Naive thymus-derived CD8-positive, alpha-beta T cell (primary cell): ENCODE results near the gene FDX1. TPM values are rescaled to one million over a fixed set of nuclear protein-coding genes. Genes with fewer than 3 reads are reported as not detected.

Experiments
- ATAC-seq, 2 donors: fragments of 150-1000 bp; cut with Tn5 transposase in 1 of 2; sonication (Bioruptor Pico), chemical (Tn5 transposase) in 1 of 2; 1 replicate in 1 of 2; 2 replicates in 1 of 2; pipeline ENCODE4 v1.10.0; 2021; ENCODE audit warnings: mild to moderate bottlenecking in 2 of 2, moderate library complexity in 2 of 2
- POLR2A ChIA-PET: fragments of 350-600 bp; sonication (Branson Sonifier 250); formaldehyde crosslinking; loops from one replicate; lab custom pipeline; 2021; ENCODE audit warnings: antibody characterized with exemption; lab: Charles Lee
- DNase-seq, 10 donors: peaks; one replicate each; pipeline versions ENCODE4 v3.0.0 to v3.0.0-alpha.2; 2020 to 2022
- H3K27ac Mint-ChIP-seq, 10 donors: one replicate each; pipeline ENCODE4 v1.8.0; 2020 to 2022; ENCODE audit warnings: mild to moderate bottlenecking in 10 of 10, mixed read lengths in 10 of 10, moderate library complexity in 4 of 10, inconsistent platforms in 1 of 10
- H3K27me3 Mint-ChIP-seq, 5 donors: one replicate each; pipeline ENCODE4 v1.8.0; 2021 to 2022; ENCODE audit warnings: mixed read lengths in 5 of 5
- H3K36me3 Mint-ChIP-seq, 3 donors: one replicate each; pipeline ENCODE4 v1.8.0; 2020 to 2022; ENCODE audit warnings: mixed read lengths in 3 of 3, mild to moderate bottlenecking in 2 of 3, inconsistent platforms in 1 of 3
- H3K4me1 Mint-ChIP-seq, 4 donors: one replicate each; pipeline ENCODE4 v1.8.0; 2021 to 2022; ENCODE audit warnings: mixed read lengths in 4 of 4
- H3K4me3 Mint-ChIP-seq, 10 donors: one replicate each; pipeline ENCODE4 v1.8.0; 2020 to 2022; ENCODE audit warnings: mild to moderate bottlenecking in 10 of 10, mixed read lengths in 10 of 10, moderate library complexity in 6 of 10, inconsistent platforms in 1 of 10
- H3K9me3 Mint-ChIP-seq, 9 donors: one replicate each; pipeline ENCODE4 v1.8.0; 2020 to 2022; ENCODE audit warnings: mixed read lengths in 9 of 9, mild to moderate bottlenecking in 3 of 9, inconsistent platforms in 1 of 9, moderate library complexity in 1 of 9
- polyA plus RNA-seq, 3 donors: library from polyadenylated mRNA; unstranded; fragments of 300-500 nt; fragmentation: Illumina TruSeq; gene quantifications; one replicate each; pipeline ENCODE4 v1.2.3, GENCODE V29; 2021
- total RNA-seq, 8 experiments: library from RNA in 2 of 8; stranded (reverse) in 2 of 8; gene quantifications; one replicate each; pipeline ENCODE4 v1.2.3 and lab custom pipeline; 2021 to 2026

The FDX1 gene
- total and polyA plus RNA-seq, 5 experiments from 2014 or later = 11.0 to 18.2 (median 15.8) TPM

DNA sequence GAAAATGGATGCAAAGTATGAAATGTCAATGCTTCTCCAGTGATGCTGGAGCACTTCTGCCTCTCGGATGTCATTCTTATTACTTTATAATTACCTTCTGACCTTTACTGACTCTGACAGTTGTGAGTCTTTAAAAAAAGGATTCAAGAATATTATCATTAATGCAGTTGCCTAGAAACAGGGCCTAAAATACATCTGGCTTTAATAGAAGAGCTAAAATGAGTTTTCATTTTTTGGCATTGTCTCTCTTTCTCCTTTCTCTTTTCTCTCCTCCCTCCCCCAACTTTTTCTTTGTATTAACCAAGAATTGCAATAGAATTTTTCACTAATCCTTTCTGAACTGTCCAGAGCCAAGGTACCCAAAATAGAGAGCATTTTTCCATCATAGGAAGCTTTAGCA is 45.9 kb downstream of the FDX1 start:
- no peaks in the 10 kb centered on the region for H3K27me3 Mint-ChIP-seq
- peak overlapping the region in 1 of 10 donors; percentile 7 for H3K27ac Mint-ChIP-seq
- DNase-seq (no peak), ATAC-seq (no peak)
- H3K9me3 Mint-ChIP-seq = no peaks in the 10 kb centered on the region
- no peak overlapping the region for H3K4me3 Mint-ChIP-seq
- POLR2A ChIA-PET = no interaction called here
- H3K36me3 Mint-ChIP-seq = peaks cover 0 to 3% (median 0%) of the 10 kb centered on the region in 3 donors
- peaks cover 0 to 6% (median 4%) of the 10 kb centered on the region in 4 donors for H3K4me1 Mint-ChIP-seq

DNA sequence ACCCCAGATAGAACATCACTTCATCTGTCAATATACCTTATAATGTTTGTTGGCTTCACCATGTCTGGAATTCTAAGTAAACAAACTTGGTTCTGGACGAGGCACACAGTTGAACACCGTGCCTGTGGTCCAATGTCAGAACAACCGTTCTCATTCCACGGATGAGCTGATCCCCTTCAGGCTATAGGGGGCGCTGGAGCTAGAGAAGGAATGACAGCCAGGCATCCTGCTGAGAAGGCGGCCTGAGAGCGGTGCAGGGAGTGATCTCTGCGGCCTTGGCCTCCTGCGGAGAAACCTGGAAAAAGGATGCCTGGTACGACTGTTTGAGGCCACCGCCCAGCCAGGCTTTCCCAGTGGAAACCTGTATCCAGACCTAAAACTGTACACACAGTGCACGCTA is 48.7 kb downstream of the FDX1 start:
- ATAC-seq (no peak), DNase-seq (no peak)
- H3K27ac Mint-ChIP-seq = no peak overlapping the region
- peaks cover 0 to 5% (median 3%) of the 10 kb centered on the region in 4 donors for H3K4me1 Mint-ChIP-seq
- no peaks in the 10 kb centered on the region for H3K27me3 Mint-ChIP-seq
- POLR2A ChIA-PET = no interaction called here
- no peaks in the 10 kb centered on the region for H3K9me3 Mint-ChIP-seq
- peaks cover 0 to 3% (median 0%) of the 10 kb centered on the region in 3 donors for H3K36me3 Mint-ChIP-seq
- no peak overlapping the region for H3K4me3 Mint-ChIP-seq

DNA sequence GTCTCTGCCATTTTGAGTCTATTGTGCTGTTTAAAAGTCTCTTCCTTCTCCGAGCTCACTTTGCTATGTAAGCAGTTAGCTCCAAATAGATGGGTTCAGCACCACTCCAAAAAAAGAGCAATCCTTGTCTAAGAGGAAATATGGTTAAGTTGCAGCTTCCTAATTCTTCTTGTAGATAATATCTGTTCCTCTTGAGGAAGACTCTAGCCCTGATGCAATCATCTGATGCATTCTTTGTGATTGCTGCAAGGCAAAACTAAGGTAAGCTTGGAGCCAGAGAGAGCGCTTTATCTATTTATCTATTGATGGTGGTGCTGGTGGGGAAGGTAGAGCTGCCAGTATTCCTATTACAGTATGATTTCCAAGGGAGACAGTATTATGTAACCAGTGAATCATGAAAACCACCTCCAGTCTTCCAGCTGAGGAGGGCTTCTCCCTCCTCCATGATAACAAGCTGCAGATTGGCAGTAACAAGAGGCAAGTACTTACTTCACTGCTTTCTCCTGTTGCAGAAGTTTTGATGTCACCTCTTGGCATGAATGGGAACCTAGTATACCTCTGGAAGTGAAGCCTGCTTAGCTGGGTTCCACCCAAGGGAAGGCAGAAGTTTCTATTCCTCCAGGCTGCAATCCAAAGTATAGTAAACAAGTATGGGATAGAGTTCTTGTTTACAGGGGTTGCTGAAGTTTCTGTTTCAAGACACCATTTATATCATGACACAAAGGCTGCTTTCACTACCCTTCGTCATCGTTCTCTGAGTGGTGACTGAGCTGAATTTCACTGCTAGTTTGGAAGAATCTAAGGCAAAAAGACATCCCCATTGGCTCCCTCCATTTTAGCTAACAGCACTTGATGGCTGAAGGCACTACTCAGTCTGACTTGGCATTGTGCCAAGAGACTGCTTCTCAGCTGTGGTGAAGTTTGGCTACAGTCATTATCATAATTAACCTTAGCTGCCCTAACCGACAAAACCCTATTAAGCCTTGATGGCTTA is 49.7 kb downstream of the FDX1 start:
- peaks cover 0 to 5% (median 3%) of the 10 kb centered on the region in 4 donors for H3K4me1 Mint-ChIP-seq
- DNase-seq (no peak), ATAC-seq (no peak)
- H3K27me3 Mint-ChIP-seq = no peaks in the 10 kb centered on the region
- H3K27ac Mint-ChIP-seq = peak overlapping the region in 1 of 10 donors; percentile 9
- no peak overlapping the region for H3K4me3 Mint-ChIP-seq
- H3K9me3 Mint-ChIP-seq = peaks cover 0 to 1% (median 0%) of the 10 kb centered on the region in 9 donors
- no peaks in the 10 kb centered on the region for H3K36me3 Mint-ChIP-seq
- POLR2A ChIA-PET = no interaction called here

DNA sequence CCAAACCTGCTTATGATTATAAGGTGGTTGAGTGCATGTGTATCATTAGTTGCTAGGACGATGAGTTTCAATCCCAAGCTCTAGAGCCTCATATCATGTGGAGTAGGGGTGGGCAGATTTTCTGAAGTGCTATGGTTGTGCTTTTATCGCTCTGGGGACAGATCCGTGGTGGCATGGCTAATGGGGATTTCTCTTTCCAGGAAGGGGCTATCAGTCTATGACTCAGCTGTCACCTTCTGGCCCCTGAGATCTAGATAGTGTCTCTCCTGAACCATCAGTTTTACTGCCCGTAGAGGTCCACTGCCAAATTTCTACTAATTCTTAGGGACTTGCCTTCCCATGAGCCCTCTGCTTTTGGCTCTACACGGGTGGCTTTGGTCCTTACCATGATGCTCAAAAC is 51.8 kb downstream of the FDX1 start:
- ATAC-seq = no peak
- Mint-ChIP-seq H3K9me3 (peaks cover 0 to 1% (median 0%) of the 10 kb centered on the region in 9 donors), H3K27ac (no peak overlapping the region), H3K36me3 (no peaks in the 10 kb centered on the region), H3K4me1 (peaks cover 0 to 5% (median 3%) of the 10 kb centered on the region in 4 donors), H3K27me3 (peaks cover 0 to 4% (median 0%) of the 10 kb centered on the region in 5 donors), H3K4me3 (no peak overlapping the region)
- no peak for DNase-seq
- POLR2A ChIA-PET = no interaction called here

DNA sequence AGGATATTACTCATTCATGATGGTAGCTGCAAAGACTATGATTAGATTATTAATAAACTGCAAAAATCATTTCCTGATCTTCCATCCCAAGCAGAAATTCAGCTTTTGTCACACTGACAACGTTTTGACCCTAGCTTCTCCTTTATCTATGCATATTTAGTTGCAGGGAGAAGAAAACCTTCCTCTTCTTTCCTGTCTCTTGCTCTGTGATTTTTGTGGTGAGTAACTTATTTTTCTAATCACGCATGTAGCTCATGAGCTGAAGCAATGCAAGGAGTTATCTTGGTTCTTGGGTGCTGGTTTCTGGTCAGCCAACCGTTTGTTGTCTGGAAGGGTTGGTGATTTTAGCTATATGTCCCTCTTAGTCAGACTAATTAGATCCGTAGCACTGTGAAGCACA is 56.4 kb downstream of the FDX1 start:
- H3K27ac Mint-ChIP-seq = no peak overlapping the region
- peaks cover 0 to 1% (median 0%) of the 10 kb centered on the region in 9 donors for H3K9me3 Mint-ChIP-seq
- no peaks in the 10 kb centered on the region for H3K4me1 Mint-ChIP-seq
- H3K36me3 Mint-ChIP-seq = no peaks in the 10 kb centered on the region
- POLR2A ChIA-PET = no interaction called here
- DNase-seq = no peak
- H3K4me3 Mint-ChIP-seq = no peak overlapping the region
- ATAC-seq = no peak
- H3K27me3 Mint-ChIP-seq = peaks cover 0 to 4% (median 1%) of the 10 kb centered on the region in 5 donors

DNA sequence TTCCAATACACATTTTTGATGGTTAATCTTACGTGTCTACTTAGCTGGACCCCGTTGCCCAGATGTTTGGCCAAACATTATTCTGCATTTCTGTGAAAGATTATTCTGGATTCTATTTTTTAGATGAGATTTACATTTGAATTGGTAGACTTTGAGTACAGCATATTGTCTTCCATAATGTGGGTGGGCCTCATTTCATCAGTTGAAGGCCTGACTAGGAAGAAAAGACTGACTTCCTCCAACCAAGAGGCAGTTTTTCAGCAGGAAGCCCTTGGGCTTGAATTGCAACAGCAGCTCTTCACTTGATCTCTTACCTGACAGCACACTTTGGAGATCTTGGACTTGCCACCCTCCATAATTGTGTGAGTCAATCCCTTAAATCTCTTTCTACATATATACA is 58.7 kb downstream of the FDX1 start:
- POLR2A ChIA-PET = no interaction called here
- H3K36me3 Mint-ChIP-seq = no peaks in the 10 kb centered on the region
- DNase-seq (no peak), ATAC-seq (no peak)
- no peak overlapping the region for H3K4me3 Mint-ChIP-seq
- peaks cover 0 to 15% (median 3%) of the 10 kb centered on the region in 5 donors for H3K27me3 Mint-ChIP-seq
- H3K9me3 Mint-ChIP-seq = peaks cover 0 to 1% (median 0%) of the 10 kb centered on the region in 9 donors
- H3K27ac Mint-ChIP-seq = no peak overlapping the region
- H3K4me1 Mint-ChIP-seq = no peaks in the 10 kb centered on the region

DNA sequence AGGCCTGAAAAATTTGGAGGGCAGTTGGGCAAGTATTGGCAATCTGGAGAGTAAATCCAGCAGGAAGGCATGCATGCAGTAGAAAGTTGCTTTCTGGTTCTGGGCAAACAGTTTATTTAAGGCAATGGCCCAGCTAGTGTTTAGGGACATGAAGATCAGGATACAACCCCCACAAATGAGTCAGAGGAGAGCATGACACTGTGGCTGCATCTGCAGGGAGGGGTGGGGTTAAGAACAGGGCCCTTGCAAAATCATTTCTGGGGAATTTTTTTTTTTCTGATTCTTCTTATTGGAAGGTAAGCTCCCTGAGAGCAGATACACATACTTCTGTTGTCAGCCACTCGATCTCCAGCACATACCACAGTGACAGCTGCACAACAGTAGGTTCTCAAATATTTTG is 61.1 kb downstream of the FDX1 start:
- no peaks in the 10 kb centered on the region for H3K9me3 Mint-ChIP-seq
- DNase-seq (no peak), ATAC-seq (no peak)
- no peaks in the 10 kb centered on the region for H3K36me3 Mint-ChIP-seq
- H3K4me1 Mint-ChIP-seq = no peaks in the 10 kb centered on the region
- H3K27ac Mint-ChIP-seq = peak overlapping the region in 1 of 10 donors; percentile 3
- POLR2A ChIA-PET = no interaction called here
- H3K4me3 Mint-ChIP-seq = no peak overlapping the region
- peaks cover 0 to 12% (median 3%) of the 10 kb centered on the region in 5 donors for H3K27me3 Mint-ChIP-seq

DNA sequence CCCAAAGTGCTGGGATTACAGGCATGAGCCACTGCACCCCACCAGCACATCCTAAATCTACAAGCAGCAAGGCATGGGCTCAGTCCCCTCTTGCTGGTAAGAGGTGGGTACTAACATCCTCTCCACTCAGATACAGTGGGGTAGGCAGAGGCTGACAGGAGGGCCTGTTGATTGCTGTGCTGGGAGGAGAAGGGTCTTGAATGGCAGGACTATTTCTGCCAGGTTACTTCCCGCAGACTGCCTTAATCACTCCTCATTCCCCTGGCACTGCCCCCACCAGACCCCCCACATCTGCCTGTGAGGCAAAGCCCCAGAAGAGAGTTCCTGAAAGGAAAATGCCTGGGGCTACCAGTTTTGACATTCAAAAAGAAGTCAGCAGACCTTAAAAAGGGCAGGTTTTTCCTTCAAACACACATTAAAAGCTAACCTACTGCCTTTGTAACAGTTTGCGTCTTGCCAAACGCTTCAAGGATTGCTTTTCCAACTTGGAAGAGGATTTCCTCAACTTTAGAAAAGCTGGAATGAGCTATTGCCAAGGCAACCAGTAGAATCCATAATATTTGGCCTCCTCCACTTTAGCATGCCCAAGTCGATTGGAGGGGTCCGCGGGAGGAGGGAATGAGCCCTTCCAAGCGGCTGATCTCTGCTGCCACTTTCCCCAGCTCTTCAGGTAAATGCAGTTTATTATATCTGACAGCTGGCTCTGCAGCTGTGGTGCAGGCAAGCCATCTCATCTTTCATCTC is 62.0 kb downstream of the FDX1 start:
- no peak overlapping the region for H3K4me3 Mint-ChIP-seq
- no peak overlapping the region for H3K27ac Mint-ChIP-seq
- no peaks in the 10 kb centered on the region for H3K36me3 Mint-ChIP-seq
- DNase-seq = no peak
- no peaks in the 10 kb centered on the region for H3K4me1 Mint-ChIP-seq
- peaks cover 0 to 12% (median 3%) of the 10 kb centered on the region in 5 donors for H3K27me3 Mint-ChIP-seq
- POLR2A ChIA-PET = no interaction called here
- no peak for ATAC-seq
- H3K9me3 Mint-ChIP-seq = no peaks in the 10 kb centered on the region

DNA sequence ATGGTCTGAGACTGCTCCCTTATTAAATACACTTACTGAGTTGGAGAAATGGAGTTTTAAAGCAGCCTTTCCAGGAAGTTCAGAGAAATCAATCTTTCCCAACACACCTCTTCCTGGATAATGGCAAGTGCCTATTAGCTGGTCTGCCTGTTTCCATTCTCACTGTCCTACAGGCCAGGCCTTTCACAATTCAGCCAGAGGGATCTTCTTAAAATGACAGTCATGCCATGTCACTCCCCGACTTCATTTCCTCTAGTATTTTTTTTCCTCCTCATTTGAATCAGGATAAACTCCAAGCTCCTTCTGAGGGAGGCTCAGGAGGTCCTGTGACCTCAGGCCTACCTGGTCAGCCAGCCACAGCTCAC is 62.6 kb downstream of the FDX1 start:
- Mint-ChIP-seq H3K36me3 (no peaks in the 10 kb centered on the region), H3K27ac (no peak overlapping the region), H3K27me3 (peaks cover 0 to 12% (median 3%) of the 10 kb centered on the region in 5 donors), H3K4me3 (no peak overlapping the region), H3K4me1 (no peaks in the 10 kb centered on the region), H3K9me3 (no peaks in the 10 kb centered on the region)
- ATAC-seq (no peak), DNase-seq (no peak)
- POLR2A ChIA-PET = no interaction called here

DNA sequence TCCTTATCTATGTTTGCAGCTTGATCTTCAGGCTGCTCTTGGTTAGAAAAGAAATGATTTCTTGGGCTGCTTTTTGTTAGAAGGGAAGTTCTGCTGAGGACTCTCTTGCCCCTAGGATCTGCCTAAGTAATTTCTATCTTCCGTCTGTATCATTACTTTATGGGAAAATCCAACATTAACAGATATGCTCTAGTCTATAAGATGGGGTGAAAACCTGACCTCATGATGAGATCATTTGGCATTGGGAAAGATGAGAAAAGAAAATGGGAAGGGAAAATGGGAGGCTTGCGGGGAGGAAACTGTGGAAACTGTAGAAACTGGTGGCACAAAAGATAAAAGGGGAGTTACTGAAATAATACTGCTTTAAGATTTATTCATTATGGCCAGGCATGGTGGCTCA is 63.6 kb downstream of the FDX1 start:
- no peaks in the 10 kb centered on the region for H3K9me3 Mint-ChIP-seq
- H3K27me3 Mint-ChIP-seq = peaks cover 0 to 12% (median 3%) of the 10 kb centered on the region in 5 donors
- H3K36me3 Mint-ChIP-seq = no peaks in the 10 kb centered on the region
- H3K4me3 Mint-ChIP-seq = no peak overlapping the region
- DNase-seq (no peak), ATAC-seq (no peak)
- no peak overlapping the region for H3K27ac Mint-ChIP-seq
- H3K4me1 Mint-ChIP-seq = no peaks in the 10 kb centered on the region
- POLR2A ChIA-PET = no interaction called here

DNA sequence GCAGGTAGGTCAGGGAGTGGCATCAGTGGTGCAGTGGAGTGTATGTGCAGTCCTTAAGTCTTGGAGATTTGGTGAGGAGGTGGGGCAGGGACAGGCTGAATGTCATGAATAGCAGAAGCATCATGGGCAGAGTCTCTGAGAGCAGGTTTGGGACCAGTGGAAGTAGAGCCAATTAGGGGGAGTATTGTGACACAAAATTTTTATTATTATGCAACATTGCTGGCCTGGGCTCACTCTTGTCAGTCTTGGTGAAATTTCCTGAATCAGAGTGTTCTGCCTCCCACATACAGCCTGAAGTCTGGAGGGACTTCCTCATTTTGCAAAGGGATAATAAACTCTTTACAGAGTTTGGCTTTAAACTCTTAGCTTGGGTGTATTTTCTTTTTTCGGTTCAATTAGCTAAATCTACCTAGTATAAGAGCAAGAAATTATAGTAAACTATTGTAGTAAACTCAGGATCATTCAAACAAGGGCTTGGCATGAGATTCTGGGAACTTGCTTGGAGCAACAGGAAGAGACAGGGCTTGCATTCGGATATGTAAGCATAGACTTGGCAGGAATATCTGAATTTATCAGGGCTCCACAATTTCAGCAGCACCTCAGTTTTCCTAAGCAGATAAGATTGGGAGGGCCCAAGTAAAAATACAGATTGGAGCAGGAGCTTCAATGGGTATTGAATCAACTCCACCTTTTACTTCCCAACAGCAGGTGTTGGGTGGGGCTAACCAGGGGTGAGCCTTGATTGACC is 67.7 kb downstream of the FDX1 start:
- POLR2A ChIA-PET = no interaction called here
- Mint-ChIP-seq H3K27me3 (peaks cover 0 to 9% (median 3%) of the 10 kb centered on the region in 5 donors), H3K27ac (no peak overlapping the region), H3K36me3 (peaks cover 0 to 2% (median 0%) of the 10 kb centered on the region in 3 donors), H3K4me1 (no peaks in the 10 kb centered on the region), H3K9me3 (peaks cover 0 to 2% (median 0%) of the 10 kb centered on the region in 9 donors), H3K4me3 (no peak overlapping the region)
- ATAC-seq = no peak
- DNase-seq = no peak

DNA sequence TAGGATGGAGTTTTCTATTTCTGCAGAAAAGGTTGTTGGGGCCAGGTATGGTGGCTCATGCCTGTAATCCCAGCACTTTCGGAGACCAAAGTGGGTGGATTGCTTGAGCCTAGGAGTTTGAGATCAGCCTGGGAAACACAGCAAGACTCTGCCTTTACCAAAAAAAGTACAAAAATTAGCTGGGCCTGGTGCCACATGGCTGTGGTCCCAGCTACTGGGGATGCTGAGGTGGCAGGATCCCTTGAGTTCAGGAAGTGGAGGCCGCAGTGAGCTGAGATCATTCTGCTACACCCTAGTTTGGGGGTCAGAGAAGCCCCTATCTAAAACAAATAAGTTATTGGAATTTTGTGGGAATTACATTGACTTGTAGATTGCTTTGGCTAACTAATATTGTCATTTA is 71.7 kb downstream of the FDX1 start:
- no peak for ATAC-seq
- no peak overlapping the region for H3K27ac Mint-ChIP-seq

More for the DNA sequence above, 71.7 kb downstream of the FDX1 start:
- POLR2A ChIA-PET = no interaction called here
- peaks cover 0 to 2% (median 0%) of the 10 kb centered on the region in 3 donors for H3K36me3 Mint-ChIP-seq
- H3K4me1 Mint-ChIP-seq = no peaks in the 10 kb centered on the region
- DNase-seq = no peak
- H3K27me3 Mint-ChIP-seq = peaks cover 0 to 5% (median 0%) of the 10 kb centered on the region in 5 donors
- H3K9me3 Mint-ChIP-seq = peaks cover 0 to 2% (median 0%) of the 10 kb centered on the region in 9 donors
- no peak overlapping the region for H3K4me3 Mint-ChIP-seq
